GM12878 (cell line): ENCODE data around the gene TRPM6.

ENCODE experiments used
- YBX1 ChIP-seq: fragments of 450-650 bp; IDR thresholded peaks from 2 replicates; pipeline ENCODE4 v1.6.1; 2016; ENCODE audit warnings: antibody characterized with exemption
- TF ChIP-seq, protein P1 (sequence below), 3 experiments: IDR thresholded peaks in 2 of 3; conservative IDR thresholded peaks in 1 of 3; 2 replicates each; pipeline ENCODE4 v1.5.1; 2011; ENCODE audit warnings: low read depth in 3 of 3, low read length in 3 of 3, mild to moderate bottlenecking in 3 of 3, control low read depth in 2 of 3, moderate library complexity in 2 of 3, inconsistent platforms in 1 of 3, mixed read lengths in 1 of 3; ENCODE audit not compliant: control insufficient read depth in 2 of 3, insufficient read depth in 1 of 3; ENCODE audit errors: extremely low read depth in 1 of 3
- TF ChIP-seq, protein P2 (sequence below): fragments of 450-650 bp; IDR thresholded peaks from 2 replicates; pipeline ENCODE4 v1.6.1; 2017; ENCODE audit warnings: mild to moderate bottlenecking, moderate library complexity
- TF ChIP-seq, protein P3 (sequence below): fragments of 450-650 bp; conservative IDR thresholded peaks from 2 replicates; pipeline ENCODE4 v1.6.1; 2017; ENCODE audit warnings: mild to moderate bottlenecking, moderate library complexity

DNA sequence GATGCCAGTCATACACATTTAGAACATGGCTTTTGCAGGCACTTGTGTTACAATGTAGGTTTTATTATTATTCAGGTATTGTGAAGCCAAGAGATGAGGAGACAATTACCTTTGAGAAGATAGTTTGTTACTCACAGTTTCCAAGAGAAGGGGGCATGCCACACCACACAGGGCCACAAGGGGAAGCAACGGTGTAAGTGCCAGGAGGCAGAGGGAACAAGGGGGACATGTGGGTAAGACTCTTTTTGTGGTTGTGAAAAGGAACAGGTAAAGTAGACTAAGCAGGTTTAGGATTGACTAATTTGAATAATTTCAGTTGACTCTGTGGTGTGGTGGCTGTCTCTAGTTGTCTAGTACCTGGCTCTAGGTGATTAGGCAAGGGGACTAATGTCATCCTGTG, 191.2 kb downstream of the TRPM6 start:
- TF ChIP-seq, protein P1, sequence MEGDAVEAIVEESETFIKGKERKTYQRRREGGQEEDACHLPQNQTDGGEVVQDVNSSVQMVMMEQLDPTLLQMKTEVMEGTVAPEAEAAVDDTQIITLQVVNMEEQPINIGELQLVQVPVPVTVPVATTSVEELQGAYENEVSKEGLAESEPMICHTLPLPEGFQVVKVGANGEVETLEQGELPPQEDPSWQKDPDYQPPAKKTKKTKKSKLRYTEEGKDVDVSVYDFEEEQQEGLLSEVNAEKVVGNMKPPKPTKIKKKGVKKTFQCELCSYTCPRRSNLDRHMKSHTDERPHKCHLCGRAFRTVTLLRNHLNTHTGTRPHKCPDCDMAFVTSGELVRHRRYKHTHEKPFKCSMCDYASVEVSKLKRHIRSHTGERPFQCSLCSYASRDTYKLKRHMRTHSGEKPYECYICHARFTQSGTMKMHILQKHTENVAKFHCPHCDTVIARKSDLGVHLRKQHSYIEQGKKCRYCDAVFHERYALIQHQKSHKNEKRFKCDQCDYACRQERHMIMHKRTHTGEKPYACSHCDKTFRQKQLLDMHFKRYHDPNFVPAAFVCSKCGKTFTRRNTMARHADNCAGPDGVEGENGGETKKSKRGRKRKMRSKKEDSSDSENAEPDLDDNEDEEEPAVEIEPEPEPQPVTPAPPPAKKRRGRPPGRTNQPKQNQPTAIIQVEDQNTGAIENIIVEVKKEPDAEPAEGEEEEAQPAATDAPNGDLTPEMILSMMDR (IDR thresholded peaks at IDR 0.05 in 2 of 3, conservative IDR thresholded peaks at IDR 0.05 in 1 of 3; ENCODE audit: control insufficient read depth in 2 of 3, extremely low read depth in 1 of 3, insufficient read depth in 1 of 3, low read depth in 3 of 3, low read length in 3 of 3): peak in 2 of 3 experiments; percentile 18 to 21; a peak in 2 of 6 replicates
- no peak for TF ChIP-seq YBX1
- TF ChIP-seq, protein P2, sequence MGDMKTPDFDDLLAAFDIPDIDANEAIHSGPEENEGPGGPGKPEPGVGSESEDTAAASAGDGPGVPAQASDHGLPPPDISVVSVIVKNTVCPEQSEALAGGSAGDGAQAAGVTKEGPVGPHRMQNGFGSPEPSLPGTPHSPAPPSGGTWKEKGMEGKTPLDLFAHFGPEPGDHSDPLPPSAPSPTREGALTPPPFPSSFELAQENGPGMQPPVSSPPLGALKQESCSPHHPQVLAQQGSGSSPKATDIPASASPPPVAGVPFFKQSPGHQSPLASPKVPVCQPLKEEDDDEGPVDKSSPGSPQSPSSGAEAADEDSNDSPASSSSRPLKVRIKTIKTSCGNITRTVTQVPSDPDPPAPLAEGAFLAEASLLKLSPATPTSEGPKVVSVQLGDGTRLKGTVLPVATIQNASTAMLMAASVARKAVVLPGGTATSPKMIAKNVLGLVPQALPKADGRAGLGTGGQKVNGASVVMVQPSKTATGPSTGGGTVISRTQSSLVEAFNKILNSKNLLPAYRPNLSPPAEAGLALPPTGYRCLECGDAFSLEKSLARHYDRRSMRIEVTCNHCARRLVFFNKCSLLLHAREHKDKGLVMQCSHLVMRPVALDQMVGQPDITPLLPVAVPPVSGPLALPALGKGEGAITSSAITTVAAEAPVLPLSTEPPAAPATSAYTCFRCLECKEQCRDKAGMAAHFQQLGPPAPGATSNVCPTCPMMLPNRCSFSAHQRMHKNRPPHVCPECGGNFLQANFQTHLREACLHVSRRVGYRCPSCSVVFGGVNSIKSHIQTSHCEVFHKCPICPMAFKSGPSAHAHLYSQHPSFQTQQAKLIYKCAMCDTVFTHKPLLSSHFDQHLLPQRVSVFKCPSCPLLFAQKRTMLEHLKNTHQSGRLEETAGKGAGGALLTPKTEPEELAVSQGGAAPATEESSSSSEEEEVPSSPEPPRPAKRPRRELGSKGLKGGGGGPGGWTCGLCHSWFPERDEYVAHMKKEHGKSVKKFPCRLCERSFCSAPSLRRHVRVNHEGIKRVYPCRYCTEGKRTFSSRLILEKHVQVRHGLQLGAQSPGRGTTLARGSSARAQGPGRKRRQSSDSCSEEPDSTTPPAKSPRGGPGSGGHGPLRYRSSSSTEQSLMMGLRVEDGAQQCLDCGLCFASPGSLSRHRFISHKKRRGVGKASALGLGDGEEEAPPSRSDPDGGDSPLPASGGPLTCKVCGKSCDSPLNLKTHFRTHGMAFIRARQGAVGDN: no peak
- TF ChIP-seq, protein P3, sequence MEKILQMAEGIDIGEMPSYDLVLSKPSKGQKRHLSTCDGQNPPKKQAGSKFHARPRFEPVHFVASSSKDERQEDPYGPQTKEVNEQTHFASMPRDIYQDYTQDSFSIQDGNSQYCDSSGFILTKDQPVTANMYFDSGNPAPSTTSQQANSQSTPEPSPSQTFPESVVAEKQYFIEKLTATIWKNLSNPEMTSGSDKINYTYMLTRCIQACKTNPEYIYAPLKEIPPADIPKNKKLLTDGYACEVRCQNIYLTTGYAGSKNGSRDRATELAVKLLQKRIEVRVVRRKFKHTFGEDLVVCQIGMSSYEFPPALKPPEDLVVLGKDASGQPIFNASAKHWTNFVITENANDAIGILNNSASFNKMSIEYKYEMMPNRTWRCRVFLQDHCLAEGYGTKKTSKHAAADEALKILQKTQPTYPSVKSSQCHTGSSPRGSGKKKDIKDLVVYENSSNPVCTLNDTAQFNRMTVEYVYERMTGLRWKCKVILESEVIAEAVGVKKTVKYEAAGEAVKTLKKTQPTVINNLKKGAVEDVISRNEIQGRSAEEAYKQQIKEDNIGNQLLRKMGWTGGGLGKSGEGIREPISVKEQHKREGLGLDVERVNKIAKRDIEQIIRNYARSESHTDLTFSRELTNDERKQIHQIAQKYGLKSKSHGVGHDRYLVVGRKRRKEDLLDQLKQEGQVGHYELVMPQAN: no peak
